Measurements from ENCODE around the gene PIGQ.

GRCh38 chr16:625117-625976 is 55.6 kb downstream of the PIGQ start:
- TF ChIP-seq CTCF (IDR thresholded peaks at IDR 0.05) (no peak), POLR2A (IDR thresholded peaks at IDR 0.05) (no peak)
